ENCODE measurements around the gene BCAR1. TPM values are rescaled to one million over a fixed set of nuclear protein-coding genes. Genes with fewer than 3 reads are reported as not detected.

BCAR1 gene
- total RNA-seq, 1 donor from 2014 or later, result 125 TPM

DNA sequence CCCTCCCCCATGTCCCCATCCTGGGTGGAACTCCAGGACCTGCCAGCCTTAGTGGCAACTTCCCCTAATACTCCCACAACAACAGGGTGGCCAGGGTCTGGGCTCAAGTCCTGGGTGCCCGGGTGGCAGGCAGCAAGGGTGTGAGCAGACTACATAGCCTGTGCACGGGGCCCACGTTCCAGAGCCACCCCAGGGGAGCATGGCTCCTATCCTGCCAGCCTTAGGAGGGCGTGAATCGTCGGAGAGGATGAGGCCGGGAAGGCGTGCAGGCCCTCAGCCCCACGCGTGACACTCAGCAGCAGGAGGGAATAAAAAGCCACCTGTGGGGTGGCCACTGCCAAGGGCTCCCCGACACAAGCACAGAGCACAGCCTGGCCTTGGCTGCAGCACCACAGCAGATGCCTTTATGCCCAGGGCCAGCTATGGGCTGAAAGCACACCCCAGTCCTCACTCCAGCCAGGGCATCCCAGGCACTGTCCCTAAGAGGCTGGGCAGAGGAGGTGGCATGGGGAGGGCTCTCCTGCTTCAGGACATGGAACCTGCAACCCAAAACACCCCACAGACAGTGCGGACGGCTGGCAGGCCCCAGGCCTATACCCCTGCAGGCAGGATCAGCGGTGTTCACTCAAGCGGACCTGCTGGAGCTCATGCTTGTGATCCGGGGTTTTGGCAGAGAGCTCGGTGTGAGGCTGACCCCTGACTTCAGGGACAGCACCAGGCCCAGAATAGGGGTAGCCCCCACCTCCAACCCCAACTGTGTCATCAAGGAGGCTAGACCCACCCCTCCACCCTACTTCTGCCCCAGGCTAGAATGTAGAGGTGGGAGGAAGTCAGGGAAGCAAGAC is 2.7 kb downstream of the BCAR1 start:
- TF ChIP-seq, protein P1, sequence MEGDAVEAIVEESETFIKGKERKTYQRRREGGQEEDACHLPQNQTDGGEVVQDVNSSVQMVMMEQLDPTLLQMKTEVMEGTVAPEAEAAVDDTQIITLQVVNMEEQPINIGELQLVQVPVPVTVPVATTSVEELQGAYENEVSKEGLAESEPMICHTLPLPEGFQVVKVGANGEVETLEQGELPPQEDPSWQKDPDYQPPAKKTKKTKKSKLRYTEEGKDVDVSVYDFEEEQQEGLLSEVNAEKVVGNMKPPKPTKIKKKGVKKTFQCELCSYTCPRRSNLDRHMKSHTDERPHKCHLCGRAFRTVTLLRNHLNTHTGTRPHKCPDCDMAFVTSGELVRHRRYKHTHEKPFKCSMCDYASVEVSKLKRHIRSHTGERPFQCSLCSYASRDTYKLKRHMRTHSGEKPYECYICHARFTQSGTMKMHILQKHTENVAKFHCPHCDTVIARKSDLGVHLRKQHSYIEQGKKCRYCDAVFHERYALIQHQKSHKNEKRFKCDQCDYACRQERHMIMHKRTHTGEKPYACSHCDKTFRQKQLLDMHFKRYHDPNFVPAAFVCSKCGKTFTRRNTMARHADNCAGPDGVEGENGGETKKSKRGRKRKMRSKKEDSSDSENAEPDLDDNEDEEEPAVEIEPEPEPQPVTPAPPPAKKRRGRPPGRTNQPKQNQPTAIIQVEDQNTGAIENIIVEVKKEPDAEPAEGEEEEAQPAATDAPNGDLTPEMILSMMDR (conservative IDR thresholded peaks at IDR 0.05; ENCODE audit: low read depth, low read length), result no peak
- peak overlapping the region; percentile 96 for H3K4me3 ChIP-seq (ENCODE audit: low read depth, low read length)
- DNase-seq (ENCODE audit: low read depth), result no peak

DNA sequence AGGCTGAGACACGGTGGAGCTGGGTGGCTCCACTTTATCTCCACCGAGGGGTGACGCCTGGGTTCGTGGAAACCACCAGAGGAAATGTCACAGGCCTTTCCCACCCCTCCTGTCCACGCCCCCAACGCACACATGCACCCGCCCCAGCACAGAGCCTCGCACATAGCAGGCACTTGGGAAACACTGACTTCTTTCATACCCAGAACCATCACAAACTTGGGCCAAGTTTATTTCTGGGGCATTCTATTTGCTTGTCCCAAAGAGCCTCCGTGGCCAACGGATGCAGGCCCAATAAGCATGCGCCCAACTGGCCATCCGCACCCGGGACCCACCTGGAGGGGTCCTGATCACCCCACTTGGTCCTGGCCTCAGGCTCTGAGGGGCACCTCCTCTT is 3.3 kb downstream of the BCAR1 start:
- TF ChIP-seq, protein P1 (conservative IDR thresholded peaks at IDR 0.05; ENCODE audit: low read depth, low read length), result no peak
- DNase-seq (ENCODE audit: low read depth), result no peak
- H3K4me3 ChIP-seq (ENCODE audit: low read depth, low read length), result peak overlapping the region; percentile 96

DNA sequence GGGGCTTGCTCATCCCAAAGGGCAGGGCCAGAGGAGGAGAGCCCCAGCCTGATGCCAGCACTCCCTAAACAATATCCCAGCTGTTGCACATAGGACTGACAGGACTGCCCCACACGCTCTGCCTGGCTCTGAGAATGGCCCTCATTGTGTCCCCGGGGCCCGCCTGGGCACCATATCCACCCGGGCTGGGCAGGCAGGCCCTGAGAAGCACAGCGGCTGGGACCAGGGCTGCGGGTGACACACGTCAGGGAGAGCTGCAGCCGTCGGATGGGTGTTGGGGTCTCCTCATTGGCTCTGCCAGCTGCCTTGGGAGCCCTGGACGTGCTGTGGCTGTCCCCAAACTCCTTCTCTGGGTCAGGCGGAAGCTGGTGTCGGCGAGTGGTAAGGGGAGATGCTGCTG is 4.2 kb downstream of the BCAR1 start:
- H3K4me3 ChIP-seq (ENCODE audit: low read depth, low read length), result no peak overlapping the region
- TF ChIP-seq, protein P1 (conservative IDR thresholded peaks at IDR 0.05; ENCODE audit: low read depth, low read length), result no peak
- DNase-seq (ENCODE audit: low read depth), result no peak

DNA sequence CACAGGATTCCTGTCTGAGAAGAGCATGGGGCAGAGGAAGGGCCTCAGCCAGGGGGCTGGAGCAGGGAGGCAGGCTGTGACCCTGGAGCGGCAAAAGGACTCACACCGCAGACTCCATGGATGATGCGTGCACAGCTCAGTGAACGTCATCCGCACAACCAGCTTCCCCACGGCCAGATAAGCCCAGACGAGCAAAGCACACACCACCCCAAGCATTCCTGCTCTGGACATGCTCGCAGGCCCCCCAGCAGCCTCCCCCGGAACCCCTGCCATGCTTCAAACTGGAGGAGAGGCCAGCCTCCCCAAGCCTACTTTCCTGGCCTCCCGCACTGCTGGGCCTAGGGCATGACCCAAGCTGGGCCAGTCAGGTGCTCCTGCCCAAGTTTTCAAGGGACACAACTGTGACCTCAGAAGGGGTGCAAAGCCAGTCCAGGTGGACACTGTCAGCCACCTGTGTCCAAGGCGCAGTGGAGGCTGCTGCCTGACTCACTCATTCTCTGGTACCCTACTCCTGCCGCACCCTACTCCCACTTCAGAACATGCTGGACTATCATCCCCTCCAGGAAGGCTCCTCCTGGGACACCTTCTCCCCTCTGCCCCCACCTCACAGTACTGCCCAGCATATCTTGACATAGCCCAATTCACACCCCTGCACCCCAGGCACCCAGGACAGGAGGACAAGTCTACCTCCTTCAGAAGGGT is 4.8 kb downstream of the BCAR1 start:
- TF ChIP-seq, protein P1 (conservative IDR thresholded peaks at IDR 0.05; ENCODE audit: low read depth, low read length), result no peak
- H3K4me3 ChIP-seq (ENCODE audit: low read depth, low read length), result no peak overlapping the region
- DNase-seq (ENCODE audit: low read depth), result no peak

DNA sequence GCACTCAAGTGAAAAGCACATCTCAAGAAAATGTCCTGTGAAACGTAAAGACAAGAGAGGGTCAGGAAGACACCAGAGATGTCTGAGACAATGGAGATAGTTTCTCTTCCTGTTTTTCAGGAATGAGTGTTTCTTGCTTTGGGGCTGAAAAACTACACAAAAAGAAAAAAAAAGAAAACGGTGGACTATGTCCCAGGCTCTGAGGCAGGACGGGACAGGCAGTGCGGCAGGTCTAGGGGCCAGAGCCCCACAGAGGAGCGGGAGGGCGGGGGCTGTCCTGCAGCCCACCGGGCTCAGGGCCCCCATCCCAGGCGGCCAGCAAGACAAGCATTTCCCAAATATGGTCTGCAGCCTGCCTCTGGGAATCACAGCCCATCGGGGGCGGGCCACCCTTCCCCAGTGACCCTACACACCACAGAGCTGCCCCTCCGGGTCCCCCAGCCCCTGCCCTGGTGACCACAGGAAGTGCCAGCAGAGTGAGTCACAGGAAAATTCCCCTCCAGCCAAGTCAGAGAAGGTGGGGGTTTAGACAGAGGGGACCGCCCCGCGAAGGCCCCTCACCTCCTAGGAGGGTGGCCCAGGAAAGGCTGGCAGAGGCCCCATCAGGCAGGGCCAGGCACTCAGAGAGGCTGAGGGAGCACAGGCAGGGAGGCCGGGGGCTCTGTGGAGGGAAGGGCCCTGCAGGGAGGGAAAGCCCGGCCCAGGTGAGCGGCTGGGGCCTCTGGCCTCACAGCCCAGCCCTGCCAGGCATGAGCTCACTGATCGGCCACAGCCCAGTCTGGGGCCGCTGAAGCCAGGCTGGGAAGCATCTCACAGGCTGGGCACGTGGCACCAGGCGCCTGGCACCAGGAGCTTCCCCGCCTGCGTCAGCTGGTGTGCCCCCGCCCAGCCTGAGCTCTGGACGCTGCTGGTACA is 6.3 kb downstream of the BCAR1 start:
- peak; percentile 81 for DNase-seq (ENCODE audit: low read depth)
- H3K4me3 ChIP-seq (ENCODE audit: low read depth, low read length), result peak overlapping the region; percentile 2
- TF ChIP-seq, protein P1 (conservative IDR thresholded peaks at IDR 0.05; ENCODE audit: low read depth, low read length), result no peak

DNA sequence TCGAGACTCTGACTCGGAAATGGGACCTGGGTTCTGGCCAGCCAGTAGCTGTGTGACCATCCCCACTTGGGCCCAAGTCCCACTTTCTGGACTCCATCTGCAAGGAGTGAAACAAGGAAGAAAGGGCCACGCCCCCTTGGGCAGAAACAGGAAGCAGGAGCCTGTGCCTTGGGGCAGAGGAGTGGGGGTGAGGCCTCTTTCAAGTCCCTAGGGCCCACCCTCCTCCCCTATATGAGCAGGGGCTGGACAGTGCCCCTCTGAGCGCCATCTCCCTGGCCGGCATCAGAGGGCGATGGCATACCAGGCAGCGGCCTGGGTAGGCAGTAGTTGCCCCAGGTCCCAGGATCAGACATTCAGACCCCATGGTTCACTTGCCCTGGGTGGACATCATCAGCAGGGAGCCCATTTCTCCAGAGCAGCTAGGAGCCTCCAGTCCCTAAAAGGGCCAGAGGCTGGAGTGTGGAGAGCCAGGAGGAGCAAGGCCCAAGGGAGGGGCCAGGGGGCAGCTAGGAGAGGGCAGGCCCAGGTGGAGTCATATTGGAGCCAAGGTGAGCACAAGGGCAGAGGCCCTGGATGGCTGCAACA is 7.1 kb downstream of the BCAR1 start:
- TF ChIP-seq, protein P1 (conservative IDR thresholded peaks at IDR 0.05; ENCODE audit: low read depth, low read length), result peak; percentile 25
- no peak for DNase-seq (ENCODE audit: low read depth)
- peak overlapping the region; percentile 2 for H3K4me3 ChIP-seq (ENCODE audit: low read depth, low read length)
